IPS-15b (cell line): ENCODE measurements around the gene TRAF3IP1.

Experiments
- H3K27me3 ChIP-seq: one replicate; pipeline ENCODE4 v1.6.1; 2013; ENCODE audit warnings: low read length; ENCODE audit not compliant: control insufficient read depth, insufficient read depth
- H3K36me3 ChIP-seq: one replicate; pipeline ENCODE4 v1.6.1; 2013; ENCODE audit warnings: low read length; ENCODE audit not compliant: control insufficient read depth, insufficient read depth
- H3K4me1 ChIP-seq: one replicate; pipeline ENCODE4 v1.6.1; 2013; ENCODE audit warnings: mild to moderate bottlenecking, low read length; ENCODE audit not compliant: control insufficient read depth, insufficient read depth
- H3K4me3 ChIP-seq: one replicate; pipeline ENCODE4 v1.5.1; 2013; ENCODE audit warnings: low read depth, low read length
- H3K9ac ChIP-seq: one replicate; pipeline ENCODE4 v1.6.1; 2013; ENCODE audit warnings: low read depth, mild to moderate bottlenecking, low read length
- H3K9me3 ChIP-seq: one replicate; pipeline ENCODE4 v1.6.1; 2013; ENCODE audit warnings: mild to moderate bottlenecking, low read length; ENCODE audit not compliant: control insufficient read depth, insufficient read depth

Gene TRAF3IP1

DNA sequence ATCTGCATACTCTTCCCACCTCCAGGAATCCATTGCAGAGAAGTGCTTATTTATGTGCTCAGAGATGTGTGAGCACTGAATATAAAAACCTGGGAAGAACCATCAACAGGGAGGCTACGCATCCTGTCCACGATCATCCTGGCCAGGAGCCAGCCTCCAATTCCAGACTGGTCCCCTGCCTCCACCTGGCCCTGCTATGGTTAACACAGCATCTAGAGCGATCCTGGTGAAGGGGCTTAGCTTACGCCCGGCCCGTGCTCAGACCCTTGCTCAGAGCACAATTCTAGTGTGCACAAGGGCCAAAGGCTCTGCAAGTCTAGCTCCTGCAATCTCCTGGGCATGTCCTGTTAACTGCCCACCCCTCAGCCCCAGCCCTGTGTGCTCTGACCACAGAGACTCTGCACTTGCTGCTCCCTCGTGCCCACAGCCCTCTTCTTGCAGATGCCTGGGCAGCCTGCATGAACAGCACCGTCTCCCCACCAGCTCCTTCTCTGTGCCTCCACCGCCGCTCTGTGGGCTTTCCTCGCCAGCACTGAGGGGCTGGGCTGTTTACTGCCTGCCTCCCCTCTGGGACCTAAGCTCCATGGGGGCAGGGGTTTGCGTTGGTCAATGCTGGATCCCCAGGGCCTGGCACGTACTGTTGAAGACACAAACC lies 38.4 kb upstream of the TRAF3IP1 start:
- no peak overlapping the region for H3K4me3 ChIP-seq
- H3K27me3 ChIP-seq: no peaks in the 10 kb centered on the region
- no peaks in the 10 kb centered on the region for H3K9me3 ChIP-seq
- no peaks in the 10 kb centered on the region for H3K36me3 ChIP-seq
- peaks cover 4% of the 10 kb centered on the region for H3K4me1 ChIP-seq
- no peak overlapping the region for H3K9ac ChIP-seq

DNA sequence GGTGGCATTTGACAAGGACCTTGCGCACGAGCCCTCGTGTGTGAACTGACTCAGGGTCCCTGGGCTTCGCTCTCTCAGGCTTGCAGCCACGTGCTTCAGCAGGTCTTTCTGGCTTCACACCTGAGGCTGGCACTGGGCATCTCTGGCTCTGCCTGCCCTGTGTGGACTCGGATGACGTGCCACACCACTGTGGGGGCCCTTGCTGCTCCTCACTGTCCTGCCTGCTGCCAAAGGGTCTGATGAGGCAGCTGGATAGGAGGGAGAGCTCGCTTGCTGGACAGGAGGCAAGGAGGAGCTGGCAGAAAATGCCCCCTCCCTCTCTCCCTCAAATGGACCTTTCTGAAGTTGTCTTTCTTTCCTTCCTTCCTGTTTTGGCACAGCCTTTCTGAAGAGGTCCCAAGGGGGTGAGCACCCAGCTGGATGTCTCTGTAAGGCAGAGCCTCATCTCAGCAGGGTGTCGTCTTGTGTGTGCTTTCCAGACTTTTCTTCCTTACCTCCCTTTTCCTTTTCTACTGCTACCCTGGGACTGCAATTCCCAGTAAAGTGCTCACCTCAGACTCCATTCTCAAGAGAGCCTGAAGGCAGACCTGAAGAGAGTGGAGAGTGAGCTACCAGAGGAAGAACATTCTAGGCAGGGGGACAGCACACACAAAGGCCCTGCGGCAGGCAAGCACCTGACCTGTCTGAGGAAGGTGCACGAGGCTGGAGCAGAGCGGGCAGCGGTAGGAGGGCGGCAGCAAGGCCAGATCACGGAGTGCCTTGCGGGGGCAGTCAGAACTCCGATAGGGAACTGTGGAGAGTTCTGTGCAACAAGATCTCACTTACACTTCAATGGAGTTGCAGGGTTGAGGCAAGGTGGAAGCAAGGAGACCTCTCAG lies 37.2 kb upstream of the TRAF3IP1 start:
- H3K4me3 ChIP-seq: no peak overlapping the region
- peaks cover 6% of the 10 kb centered on the region for H3K4me1 ChIP-seq
- no peaks in the 10 kb centered on the region for H3K9me3 ChIP-seq
- H3K36me3 ChIP-seq: no peaks in the 10 kb centered on the region
- peaks cover 7% of the 10 kb centered on the region for H3K27me3 ChIP-seq
- no peak overlapping the region for H3K9ac ChIP-seq

DNA sequence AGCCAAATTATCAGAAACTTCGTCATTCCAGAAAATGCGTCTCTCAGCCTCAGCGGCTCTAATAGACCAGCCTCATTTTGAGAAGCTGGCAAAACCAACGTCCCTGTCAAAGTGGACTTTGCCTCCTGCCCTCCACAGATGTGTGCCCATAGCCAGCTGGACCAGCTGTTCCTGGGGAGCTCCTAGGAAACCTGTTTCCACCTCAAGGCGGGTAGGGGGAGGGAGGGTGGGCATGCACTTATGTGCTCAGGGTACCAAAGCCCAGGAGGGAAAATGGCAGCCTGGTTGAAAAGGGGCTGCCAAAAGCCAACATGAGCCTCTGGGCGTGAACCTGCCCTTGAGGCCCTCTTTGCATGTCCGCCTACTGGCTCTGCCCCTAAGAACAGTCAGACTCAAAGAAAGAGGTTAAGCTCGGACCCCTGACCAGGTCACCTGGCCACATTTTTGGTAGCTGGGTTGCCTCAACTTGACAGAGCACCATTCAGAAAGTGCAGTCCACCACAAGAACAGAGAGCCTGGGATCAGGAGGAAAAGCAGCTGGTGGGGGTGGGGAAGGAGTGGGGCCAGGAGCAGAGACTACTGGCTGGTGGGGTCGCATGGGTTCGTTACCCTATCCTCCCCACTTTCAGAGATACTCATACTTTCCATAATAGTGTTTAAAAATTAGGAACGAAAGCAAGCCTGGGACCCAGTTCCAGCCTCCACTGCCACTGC lies 35.4 kb upstream of the TRAF3IP1 start:
- Histone ChIP-seq H3K4me3 (no peak overlapping the region), H3K9me3 (no peaks in the 10 kb centered on the region), H3K27me3 (peaks cover 11% of the 10 kb centered on the region), H3K4me1 (peaks cover 10% of the 10 kb centered on the region), H3K9ac (no peak overlapping the region), H3K36me3 (no peaks in the 10 kb centered on the region)

DNA sequence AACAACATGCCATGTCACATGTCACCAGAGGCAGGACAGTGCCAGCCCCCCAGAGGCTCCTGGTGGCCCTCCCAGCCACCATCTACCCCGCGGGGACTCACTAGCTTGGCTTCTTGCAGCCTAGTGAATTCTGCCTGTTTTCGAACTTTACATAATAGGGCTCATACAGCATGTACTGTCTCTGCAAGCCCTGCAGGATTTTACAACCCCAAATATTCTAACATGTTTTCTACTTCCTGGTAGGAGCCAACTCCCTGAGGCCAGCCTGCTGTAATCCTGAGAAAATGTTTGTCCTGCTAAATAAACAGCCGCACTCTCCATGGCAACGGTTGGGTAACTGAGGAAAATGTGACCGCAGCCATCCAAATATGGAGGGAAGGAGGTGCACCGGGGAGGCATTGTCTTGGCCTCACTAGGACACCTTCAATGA lies 34.6 kb upstream of the TRAF3IP1 start:
- no peaks in the 10 kb centered on the region for H3K9me3 ChIP-seq
- H3K27me3 ChIP-seq: peaks cover 11% of the 10 kb centered on the region
- H3K9ac ChIP-seq: no peak overlapping the region
- H3K4me3 ChIP-seq: no peak overlapping the region
- peaks cover 17% of the 10 kb centered on the region for H3K4me1 ChIP-seq
- H3K36me3 ChIP-seq: no peaks in the 10 kb centered on the region

DNA sequence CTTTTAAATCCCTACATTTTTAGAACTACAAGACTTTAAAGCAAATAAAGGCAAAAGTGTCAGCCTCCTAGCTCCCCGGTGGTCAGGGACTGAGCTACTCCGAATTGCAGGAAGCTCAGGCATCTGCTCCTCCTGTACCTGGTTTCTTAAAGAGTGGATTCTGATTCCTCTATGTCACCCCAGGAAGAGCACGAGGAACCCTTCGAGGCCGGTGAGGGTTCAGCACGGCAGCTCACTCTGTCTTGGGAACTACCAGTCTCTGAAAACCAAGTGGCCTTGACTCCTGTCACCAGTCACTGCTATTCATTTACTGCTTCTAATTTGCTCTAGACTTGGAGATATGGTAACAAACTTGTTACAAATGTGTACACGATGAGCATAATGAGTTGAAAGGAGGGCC lies 34.2 kb upstream of the TRAF3IP1 start:
- Histone ChIP-seq H3K27me3 (peaks cover 11% of the 10 kb centered on the region), H3K4me3 (no peak overlapping the region), H3K9me3 (no peaks in the 10 kb centered on the region), H3K4me1 (peaks cover 18% of the 10 kb centered on the region), H3K9ac (no peak overlapping the region), H3K36me3 (no peaks in the 10 kb centered on the region)

DNA sequence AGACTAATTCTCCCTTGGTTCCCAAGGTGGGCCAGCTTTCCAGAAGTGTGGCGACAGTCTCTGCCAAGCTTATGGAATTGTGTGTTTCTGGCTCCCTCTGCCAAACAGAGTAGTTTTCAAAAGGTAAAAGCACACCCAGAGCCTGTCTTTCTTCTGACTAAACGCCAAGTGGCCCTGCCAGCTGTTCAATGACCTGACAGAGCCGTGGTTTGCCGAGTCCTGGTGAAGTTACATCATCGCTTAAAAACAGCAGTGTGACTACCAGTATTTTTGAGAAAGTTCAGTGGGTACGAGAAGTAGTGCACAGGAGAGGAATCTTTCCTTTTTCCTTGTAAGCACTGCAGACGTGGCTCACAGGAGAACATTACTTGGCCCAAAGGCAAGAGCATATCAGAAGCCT lies 33.8 kb upstream of the TRAF3IP1 start:
- peaks cover 11% of the 10 kb centered on the region for H3K27me3 ChIP-seq
- H3K4me1 ChIP-seq: peaks cover 18% of the 10 kb centered on the region
- H3K9ac ChIP-seq: no peak overlapping the region
- no peaks in the 10 kb centered on the region for H3K36me3 ChIP-seq
- H3K4me3 ChIP-seq: no peak overlapping the region
- H3K9me3 ChIP-seq: no peaks in the 10 kb centered on the region

DNA sequence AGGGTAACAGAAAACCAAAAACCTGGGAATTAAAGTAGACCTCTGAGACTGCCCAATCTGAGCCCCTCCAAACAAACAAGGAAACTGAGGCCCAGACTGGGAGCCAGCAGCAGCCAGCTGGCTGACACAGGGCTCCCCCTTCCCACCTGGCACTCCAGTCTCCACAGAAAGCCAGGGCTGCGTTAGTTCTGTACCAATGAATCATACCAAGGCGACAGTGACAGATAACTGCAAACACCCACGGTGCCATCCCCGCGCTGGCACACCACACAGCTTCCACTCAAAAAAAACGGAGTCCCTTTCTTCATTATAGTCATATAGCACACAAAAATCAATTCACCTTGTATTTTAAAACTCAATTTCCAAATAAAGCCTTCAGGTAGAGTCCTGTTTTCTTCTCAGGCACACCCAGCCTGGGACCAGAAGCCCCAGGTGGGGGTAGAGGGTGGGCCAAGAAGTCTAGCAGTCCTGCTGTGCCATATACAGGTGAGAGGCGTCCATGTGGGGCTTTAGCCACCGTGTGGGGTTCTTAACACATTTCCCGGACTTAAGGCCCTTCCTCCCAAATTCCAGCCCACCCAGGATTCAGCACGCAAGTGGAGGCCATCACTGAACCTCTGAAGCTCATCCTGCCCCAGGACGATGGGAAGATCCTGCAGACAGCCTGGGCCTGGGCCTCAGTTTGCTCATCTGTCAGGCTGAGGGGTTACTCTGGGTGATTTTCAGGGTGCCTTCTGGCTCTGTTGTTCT lies 33.2 kb upstream of the TRAF3IP1 start:
- H3K36me3 ChIP-seq: no peaks in the 10 kb centered on the region
- peak overlapping the region; percentile 80 for H3K4me3 ChIP-seq
- H3K4me1 ChIP-seq: peaks cover 18% of the 10 kb centered on the region
- no peak overlapping the region for H3K9ac ChIP-seq
- H3K27me3 ChIP-seq: peaks cover 11% of the 10 kb centered on the region
- no peaks in the 10 kb centered on the region for H3K9me3 ChIP-seq

DNA sequence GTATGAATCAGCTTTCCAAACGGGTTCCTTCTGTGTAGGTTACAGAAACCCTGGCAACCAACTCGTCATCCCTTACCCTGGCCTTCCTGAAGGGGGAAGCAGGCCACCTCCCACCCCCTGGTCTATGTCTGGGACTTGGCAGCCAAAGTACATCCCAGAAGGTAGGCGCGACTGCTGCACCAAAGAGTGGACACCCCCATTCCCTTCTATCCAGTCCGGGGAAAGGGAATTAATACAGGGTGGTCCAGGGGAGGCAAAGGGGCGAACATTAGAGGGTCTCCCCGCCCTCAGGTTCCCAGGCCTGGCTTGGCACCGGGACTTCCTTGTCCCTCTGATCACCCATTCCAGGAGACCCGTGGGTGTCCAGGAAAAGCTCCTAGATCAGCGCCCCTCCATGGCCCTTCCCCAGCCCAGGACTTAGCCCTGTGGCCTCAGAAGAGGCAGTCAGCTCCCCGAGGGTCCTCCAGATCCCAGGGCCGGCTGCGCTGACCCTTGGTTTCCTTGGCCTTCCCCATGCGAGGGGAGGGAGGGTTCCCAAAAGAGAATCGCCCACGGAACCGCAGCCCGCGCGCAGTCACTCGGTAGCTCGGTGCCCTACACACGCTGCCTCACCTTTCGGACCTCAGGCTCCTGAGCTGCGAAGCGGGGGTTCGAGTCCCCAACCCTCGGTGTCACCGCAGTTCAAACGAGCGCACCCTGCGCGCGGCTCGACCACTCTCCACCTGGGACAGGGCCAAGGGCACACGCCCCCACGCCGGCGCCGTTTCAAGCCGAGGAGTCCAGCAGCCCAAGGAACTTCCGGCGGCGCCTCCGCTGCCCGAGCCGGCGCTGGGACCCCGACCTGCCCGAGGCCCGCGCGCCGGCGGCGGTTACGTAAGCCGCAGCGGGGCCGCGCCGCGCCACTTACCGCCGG lies 32.3 kb upstream of the TRAF3IP1 start, which contains the start of gene PER2:
Gene PER2, minus strand, starts transcription at position 874 of the 913 bp plus-strand sequence. CDS start 10,674 bp downstream, outside the sequence.
- Histone ChIP-seq H3K4me1 (peaks cover 18% of the 10 kb centered on the region), H3K4me3 (peak within 1 kb of the TSS; percentile 80), H3K9me3 (no peaks in the 10 kb centered on the region), H3K9ac (peak within 1 kb of the TSS; percentile 60), H3K36me3 (no peaks in the 10 kb centered on the region), H3K27me3 (peaks cover 11% of the 10 kb centered on the region)

DNA sequence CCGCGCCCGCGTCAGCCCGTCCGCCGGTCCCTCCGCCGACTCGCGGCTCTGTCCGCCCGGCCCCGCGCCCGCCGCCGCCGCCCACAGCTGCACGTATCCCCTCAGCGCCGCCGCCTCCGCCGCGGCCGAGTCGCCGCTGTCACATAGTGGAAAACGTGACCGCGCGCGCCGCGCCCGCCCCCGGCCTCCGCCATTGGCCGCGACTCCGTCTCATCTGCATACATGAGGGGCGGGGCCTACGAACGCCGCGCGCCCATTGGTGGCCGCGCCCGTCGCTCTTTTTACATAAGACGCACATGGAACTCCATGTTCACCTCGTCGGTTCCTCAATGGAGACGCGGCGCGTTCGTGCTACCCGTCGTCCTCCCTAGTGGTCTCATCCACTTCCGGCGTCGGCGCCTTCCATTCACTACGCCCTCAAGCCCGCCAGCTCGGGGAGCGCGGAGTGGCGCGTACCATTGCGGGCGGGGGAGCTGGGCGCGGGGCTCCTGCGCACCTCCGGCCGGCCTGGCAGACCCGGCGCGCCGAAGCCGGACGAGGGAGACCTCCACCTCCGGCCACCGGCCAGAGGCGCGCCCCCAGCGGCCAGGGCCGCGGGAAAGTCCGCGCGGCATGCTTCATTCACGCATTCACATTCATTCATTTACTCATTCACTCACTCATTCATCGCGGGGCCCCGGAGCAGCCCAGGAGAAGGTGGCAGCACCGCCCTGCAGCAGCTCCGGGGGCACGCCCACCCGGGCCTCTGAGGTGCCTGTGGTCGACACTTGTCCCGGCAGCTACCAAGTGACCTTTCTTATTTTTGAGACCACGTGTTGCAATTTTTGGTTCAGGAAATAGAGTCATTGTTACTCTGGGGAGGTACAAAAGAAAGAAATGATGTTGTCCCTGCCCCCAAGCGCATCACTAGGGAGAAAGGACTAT lies 31.4 kb upstream of the TRAF3IP1 start:
- Histone ChIP-seq H3K27me3 (peaks cover 11% of the 10 kb centered on the region), H3K4me3 (peak overlapping the region; percentile 80), H3K9me3 (no peaks in the 10 kb centered on the region), H3K9ac (no peak overlapping the region), H3K4me1 (peaks cover 18% of the 10 kb centered on the region), H3K36me3 (no peaks in the 10 kb centered on the region)

DNA sequence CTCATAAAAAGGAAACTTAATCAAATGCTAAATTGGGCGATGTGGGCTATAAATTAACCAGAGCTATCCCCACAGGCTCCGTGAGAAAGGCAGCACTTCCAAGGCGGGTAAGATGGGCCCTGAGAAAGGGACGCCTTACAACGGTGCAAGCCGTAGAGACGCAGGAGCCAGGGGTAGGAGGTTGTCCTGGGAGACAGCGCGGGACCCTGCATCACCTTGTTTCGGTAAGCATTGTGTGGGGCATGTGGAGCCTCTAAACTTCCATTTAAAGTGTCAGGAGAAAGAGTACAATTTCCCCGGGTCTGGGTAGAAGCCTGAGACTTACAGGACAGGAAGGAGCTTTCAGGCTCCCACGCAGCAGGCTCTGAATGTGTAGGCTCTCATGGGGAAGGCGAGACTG lies 30.7 kb upstream of the TRAF3IP1 start:
- H3K4me1 ChIP-seq: peaks cover 18% of the 10 kb centered on the region
- no peak overlapping the region for H3K9ac ChIP-seq

More for the DNA sequence above, 30.7 kb upstream of the TRAF3IP1 start:
- peak overlapping the region; percentile 80 for H3K4me3 ChIP-seq
- peaks cover 11% of the 10 kb centered on the region for H3K27me3 ChIP-seq
- H3K36me3 ChIP-seq: no peaks in the 10 kb centered on the region
- H3K9me3 ChIP-seq: no peaks in the 10 kb centered on the region
